Lung microvascular endothelial cell (primary cell): ENCODE measurements around the gene SDK1. TPM values are rescaled to one million over a fixed set of nuclear protein-coding genes. Genes with fewer than 3 reads are reported as not detected.
"Not testable (repeated sequence)": the region's sequence is repeated elsewhere in the genome, so short reads cannot be mapped to it uniquely, and the experiment has no call there.

ENCODE experiments used
- DNase-seq, 2 donors: peaks; one replicate each; pipeline versions ENCODE4 v3.0.0 to v3.0.0-alpha.2; 2010; ENCODE audit warnings: low read depth in 2 of 2
- total RNA-seq: library from RNA; depleted of rRNA; stranded (reverse); fragments of >200 nt; gene quantifications from 2 replicates; pipeline ENCODE4 v1.2.1, GENCODE V29; 2014

Gene SDK1
- total RNA-seq, 1 donor from 2014 or later, result 0.79 TPM

DNA sequence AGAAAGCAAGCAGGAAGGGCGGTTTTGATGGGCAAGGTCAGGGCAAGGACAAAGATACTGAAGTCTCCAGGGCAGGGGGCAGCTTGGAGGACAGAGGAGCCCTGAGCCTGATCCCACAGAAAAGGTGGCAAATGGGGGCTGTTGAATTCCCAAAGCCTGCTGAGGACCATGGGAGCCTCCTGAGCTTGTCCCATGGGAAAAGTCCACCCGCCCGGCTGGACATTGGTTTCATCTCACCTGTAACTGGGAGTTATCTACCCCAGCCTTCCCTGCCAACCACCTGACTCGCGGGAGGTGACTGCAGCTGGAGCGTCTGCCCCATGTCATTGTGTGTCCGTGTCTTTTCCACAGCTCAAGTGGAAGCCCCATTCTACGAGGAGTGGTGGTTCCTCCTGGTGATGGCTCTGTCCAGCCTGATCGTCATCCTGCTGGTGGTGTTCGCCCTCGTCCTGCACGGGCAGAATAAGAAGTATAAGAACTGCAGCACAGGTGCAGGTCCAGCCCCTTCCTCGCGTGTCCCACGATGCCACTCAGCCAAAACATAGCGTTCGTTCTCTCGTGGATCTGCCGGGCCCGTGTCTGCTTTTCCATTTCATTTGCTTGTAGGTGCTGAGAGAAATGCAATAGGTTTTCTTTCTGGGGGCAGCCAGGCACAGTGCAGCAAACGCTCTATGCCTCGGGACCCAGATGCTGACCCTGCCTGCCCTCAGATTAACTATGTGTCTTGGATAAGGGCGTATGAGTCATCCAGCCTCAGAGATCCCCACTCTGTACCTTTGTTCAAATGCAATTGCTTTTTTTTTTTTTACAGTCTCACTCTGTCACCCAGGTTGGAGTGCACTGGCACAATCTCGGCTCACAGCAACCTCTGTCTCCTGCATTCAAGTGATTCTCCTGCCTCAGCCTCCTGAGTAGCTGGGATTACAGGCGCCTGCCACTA, 936.5 kb downstream of the SDK1 start:
- no peak for DNase-seq

- DNase-seq, result no peak
These were observed 937.8 kb downstream of the SDK1 start for GRCh38 chr7:4238861-4239260.

DNA sequence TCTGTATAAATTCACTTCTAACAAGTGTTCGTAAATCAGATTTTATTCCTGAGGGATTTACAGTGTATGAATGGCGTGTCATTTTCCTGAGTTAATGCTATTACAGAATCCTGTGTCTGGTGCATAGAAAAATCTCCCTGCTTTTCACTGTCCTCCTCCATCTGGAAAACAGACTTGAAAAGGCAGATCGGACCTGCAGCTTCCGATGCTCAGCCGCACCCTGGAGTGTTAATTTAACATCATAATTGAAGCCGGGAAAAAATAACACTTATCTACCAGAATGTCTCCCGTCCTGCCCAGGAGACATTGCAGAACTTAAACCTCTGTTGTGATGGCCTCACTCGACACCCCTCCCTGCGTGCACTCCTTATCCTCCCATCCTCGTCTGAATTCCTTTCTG, 939.0 kb downstream of the SDK1 start:
- DNase-seq, result no peak

- DNase-seq, result no peak
These were observed 939.7 kb downstream of the SDK1 start for GRCh38 chr7:4240520-4241303.

GRCh38 chr7:4241304-4241612, 940.2 kb downstream of the SDK1 start:
- DNase-seq, result no peak

- no peak for DNase-seq
These were observed 940.7 kb downstream of the SDK1 start for GRCh38 chr7:4241791-4242190.

- DNase-seq, result no peak
These were observed 941.7 kb downstream of the SDK1 start for GRCh38 chr7:4242706-4243105.

DNA sequence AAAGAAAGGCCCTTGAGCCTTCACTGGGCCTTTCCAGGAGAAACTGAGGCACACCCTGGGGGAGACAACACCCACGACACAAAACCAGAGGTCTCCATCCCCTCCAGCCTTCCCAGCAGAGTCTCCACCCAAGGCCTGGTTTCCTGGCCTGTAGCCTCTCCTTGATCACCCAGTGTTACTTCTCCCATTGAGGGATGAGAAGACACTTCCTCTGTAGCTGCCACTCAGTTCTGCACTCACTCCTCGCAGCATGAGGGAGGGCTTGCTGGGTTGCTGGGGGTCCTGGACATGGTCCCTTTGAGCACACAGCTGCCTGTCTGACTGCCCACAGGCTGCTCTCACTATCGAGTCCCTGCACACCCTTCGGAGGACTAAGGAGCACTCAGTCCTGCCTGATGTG, 943.0 kb downstream of the SDK1 start:
- no peak for DNase-seq

- no peak for DNase-seq
These were observed 943.6 kb downstream of the SDK1 start for GRCh38 chr7:4244635-4245034.

GRCh38 chr7:4245135-4245865, 944.2 kb downstream of the SDK1 start:
- DNase-seq, result no peak

DNA sequence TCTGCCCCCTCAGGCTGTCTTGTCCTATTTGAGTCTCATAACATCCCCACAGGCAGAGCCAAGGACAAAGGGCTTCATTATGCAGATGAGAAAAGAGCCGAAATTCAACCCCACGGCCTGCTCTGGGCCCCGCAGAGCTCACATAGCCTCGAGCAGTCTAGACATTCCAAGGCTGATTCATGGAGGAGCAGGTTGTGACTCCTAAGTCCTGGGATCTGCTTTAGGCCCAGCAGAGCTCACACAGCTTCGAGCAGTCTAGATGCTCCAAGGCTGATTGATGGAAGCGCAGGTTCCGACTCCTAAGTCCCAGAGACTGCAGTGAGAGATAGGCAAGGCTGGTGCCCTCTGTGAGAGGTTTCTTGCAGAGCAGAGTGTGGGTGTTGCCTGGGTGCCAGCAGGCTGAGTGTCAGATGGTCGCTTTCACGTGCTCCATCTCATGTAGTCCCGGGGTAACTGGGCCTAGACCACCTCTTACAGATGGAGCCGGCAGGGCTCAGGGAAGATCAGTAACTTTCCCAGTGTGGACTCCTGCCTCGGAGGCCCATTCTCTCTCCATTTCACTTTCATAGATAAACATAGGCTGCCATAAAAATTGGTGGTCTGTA, 944.9 kb downstream of the SDK1 start:
- no peak for DNase-seq

DNA sequence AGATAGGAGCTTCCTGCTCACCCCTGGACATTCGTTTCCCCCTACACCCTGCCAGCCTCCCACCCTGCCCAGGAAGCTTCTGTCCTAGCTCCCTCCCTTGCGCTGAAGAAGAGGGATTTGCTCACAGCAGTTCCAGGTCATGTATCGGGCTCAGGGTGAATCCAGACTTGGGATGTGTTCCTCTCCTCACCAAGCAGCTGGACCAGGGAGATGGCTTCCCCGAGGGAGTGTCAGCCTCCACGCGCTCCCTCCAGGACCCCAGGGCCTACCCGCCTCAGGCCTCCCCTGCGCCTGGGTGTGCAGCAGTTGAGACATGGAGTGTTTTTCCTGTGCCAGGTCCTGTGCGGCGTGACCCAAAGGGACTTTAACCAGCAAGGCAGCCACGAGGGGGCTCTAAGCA, 945.5 kb downstream of the SDK1 start:
- no peak for DNase-seq

DNA sequence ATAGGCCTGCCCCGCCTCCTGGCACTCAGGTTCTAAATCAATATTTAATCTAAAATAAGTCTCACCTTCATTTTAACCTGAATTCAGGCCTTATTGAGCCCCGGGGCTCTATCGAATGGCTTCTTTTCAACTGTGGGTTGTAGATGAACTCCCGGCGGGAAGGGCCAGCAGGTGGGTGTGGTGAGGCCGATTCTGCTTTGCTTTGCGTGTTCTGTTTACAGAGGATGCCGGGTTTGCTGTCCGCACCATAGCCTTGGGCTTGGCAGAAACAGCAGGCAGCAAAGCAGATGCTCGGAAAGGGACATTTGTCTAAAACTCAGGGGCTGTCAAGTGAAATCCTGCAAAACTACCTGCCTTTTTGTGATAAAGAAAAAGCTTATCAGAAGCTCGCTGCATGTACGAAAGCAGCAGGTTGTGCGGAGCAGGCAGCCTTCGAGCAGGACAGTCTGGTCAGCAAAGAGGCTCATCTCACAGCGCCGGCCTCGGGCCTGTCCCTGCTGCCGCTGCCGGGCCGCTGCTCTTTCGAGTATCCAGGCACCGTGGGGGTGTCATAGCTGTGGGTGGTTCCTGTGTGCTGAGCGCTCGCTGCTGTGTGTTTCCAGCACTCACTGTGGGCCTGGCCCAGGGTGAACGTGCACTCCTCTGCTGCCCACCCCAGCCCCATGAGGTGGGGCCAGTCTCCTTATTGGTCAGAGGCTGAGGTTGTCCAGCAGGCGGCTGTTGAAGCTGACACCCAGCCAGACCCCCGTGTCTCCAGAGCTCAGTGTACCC, 946.2 kb downstream of the SDK1 start:
- DNase-seq, result no peak

GRCh38 chr7:4248295-4248694, 947.2 kb downstream of the SDK1 start:
- DNase-seq, result no peak

- no peak for DNase-seq
These were observed 948.2 kb downstream of the SDK1 start for GRCh38 chr7:4249241-4249640.

- no peak for DNase-seq
These were observed 954.3 kb downstream of the SDK1 start for GRCh38 chr7:4255336-4255735.

DNA sequence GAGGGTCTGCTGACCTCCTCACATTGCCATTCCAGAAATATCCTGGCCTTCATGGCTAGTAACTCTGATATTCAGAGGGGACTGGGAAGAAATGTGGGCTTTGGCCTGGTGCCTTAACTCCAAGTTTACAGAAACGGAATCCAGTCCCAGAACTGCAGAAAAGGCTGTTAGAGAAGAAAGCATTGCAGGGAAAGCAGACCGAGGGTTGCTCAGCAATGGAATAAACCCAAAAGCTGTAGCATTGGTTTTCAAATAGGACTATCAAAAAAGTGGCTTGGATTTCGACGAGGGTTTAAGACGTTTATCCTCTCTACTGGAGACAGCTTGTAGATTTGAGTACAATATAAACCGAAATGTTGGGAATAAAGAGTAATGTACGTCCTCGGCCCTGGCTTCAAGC, 955.2 kb downstream of the SDK1 start:
- DNase-seq, result no peak

- no peak for DNase-seq
These were observed 956.4 kb downstream of the SDK1 start for GRCh38 chr7:4257146-4258111.

- not testable (repeated sequence) for DNase-seq
These were observed 959.1 kb downstream of the SDK1 start for GRCh38 chr7:4260116-4260515.
